GM23338 (cell line): ENCODE measurements around the gene PRTFDC1. TPM values are rescaled to one million over a fixed set of nuclear protein-coding genes. Genes with fewer than 3 reads are reported as not detected.

Experiments used
- ATAC-seq: fragments of 200-7000 bp; cut with Tn5 transposase; 3 replicates; pipeline ENCODE4 v1.9.1; 2020
- DNase-seq: peaks from one replicate; pipeline ENCODE4 v3.0.0-alpha.2; 2015; ENCODE audit warnings: low spot score
- H2AFZ ChIP-seq: fragments of 200-600 bp; sonication (generic); 2 replicates; pipeline ENCODE4 v1.8.0; 2016; ENCODE audit warnings: antibody characterized with exemption, mild to moderate bottlenecking, moderate library complexity
- H3F3A ChIP-seq: fragments of 200-600 bp; sonication (generic); replicated peaks from 2 replicates; pipeline ENCODE4 v1.8.0; 2017; ENCODE audit warnings: antibody characterized with exemption, mixed run types, low read depth
- H3K27ac ChIP-seq: fragments of 200-600 bp; sonication (generic); 2 replicates; pipeline ENCODE4 v1.6.1; 2016; ENCODE audit warnings: low read depth
- H3K27me3 ChIP-seq: fragments of 200-600 bp; sonication (generic); 2 replicates; pipeline ENCODE4 v1.8.0; 2016; ENCODE audit warnings: mild to moderate bottlenecking, mixed run types, moderate library complexity; ENCODE audit not compliant: insufficient read depth
- H3K36me3 ChIP-seq: fragments of 200-600 bp; sonication (generic); 2 replicates; pipeline ENCODE4 v1.8.0; 2016; ENCODE audit warnings: mild to moderate bottlenecking; ENCODE audit not compliant: insufficient read depth
- H3K4me1 ChIP-seq: fragments of 200-600 bp; sonication (generic); 2 replicates; pipeline ENCODE4 v1.8.0; 2016; ENCODE audit warnings: mild to moderate bottlenecking, moderate library complexity; ENCODE audit not compliant: insufficient read depth
- H3K4me2 ChIP-seq: fragments of 200-600 bp; sonication (generic); 2 replicates; pipeline ENCODE4 v1.7.1; 2017; ENCODE audit warnings: mixed run types
- H3K4me3 ChIP-seq: fragments of 200-600 bp; sonication (generic); 2 replicates; pipeline ENCODE4 v1.6.1; 2016; ENCODE audit warnings: mixed run types
- H3K79me2 ChIP-seq: fragments of 200-600 bp; sonication (generic); replicated peaks from 2 replicates; pipeline ENCODE4 v1.8.0; 2017; ENCODE audit warnings: mild to moderate bottlenecking; ENCODE audit not compliant: insufficient read depth
- H3K9me2 ChIP-seq: fragments of 200-600 bp; sonication (generic); 2 replicates; pipeline ENCODE4 v1.8.0; 2017; ENCODE audit not compliant: insufficient read depth
- H4K20me1 ChIP-seq: fragments of 200-600 bp; sonication (generic); replicated peaks from 2 replicates; pipeline ENCODE4 v1.8.0; 2017; ENCODE audit warnings: mild to moderate bottlenecking; ENCODE audit not compliant: insufficient read depth
- H3K27ac Mint-ChIP-seq: 2 replicates; pipeline ENCODE4 v1.8.0; 2020; ENCODE audit warnings: inconsistent platforms, mild to moderate bottlenecking, moderate library complexity, mixed read lengths
- H3K27me3 Mint-ChIP-seq: 3 replicates; pipeline ENCODE4 v1.8.0; 2022; ENCODE audit warnings: low read depth, mild to moderate bottlenecking, moderate library complexity, mixed read lengths, inconsistent platforms; ENCODE audit not compliant: insufficient read depth, poor library complexity
- H3K36me3 Mint-ChIP-seq: 3 replicates; pipeline ENCODE4 v1.8.0; 2021; ENCODE audit warnings: low read depth, mild to moderate bottlenecking, inconsistent platforms, moderate library complexity, mixed read lengths
- H3K4me1 Mint-ChIP-seq: 3 replicates; pipeline ENCODE4 v1.8.0; 2020; ENCODE audit warnings: mild to moderate bottlenecking, inconsistent platforms, mixed read lengths
- H3K4me3 Mint-ChIP-seq: 3 replicates; pipeline ENCODE4 v1.8.0; 2021; ENCODE audit warnings: moderate library complexity, mild to moderate bottlenecking, inconsistent platforms, mixed read lengths
- H3K9me3 Mint-ChIP-seq: 3 replicates; pipeline ENCODE4 v1.8.0; 2020; ENCODE audit warnings: moderate library complexity, mild to moderate bottlenecking, inconsistent platforms, mixed read lengths
- CREB1 ChIP-seq: fragments of 250-450 bp; sonication (Bioruptor Pico); IDR thresholded peaks from 2 replicates; pipeline ENCODE4 v1.5.0; 2020; ENCODE audit warnings: low read depth, mild to moderate bottlenecking, moderate library complexity
- CTCF ChIP-seq, 2 experiments: fragments of 200-600 bp in 1 of 2; sonication (generic) in 1 of 2; conservative IDR thresholded peaks; 2 replicates each; pipeline versions ENCODE4 v1.5.1 to v1.6.1; 2016 to 2017; ENCODE audit warnings: antibody characterized with exemption in 2 of 2, low read depth in 2 of 2, mild to moderate bottlenecking in 2 of 2, moderate library complexity in 1 of 2
- EZH2 ChIP-seq: fragments of 200-600 bp; sonication (generic); IDR thresholded peaks from one replicate; pipeline ENCODE4 v1.8.0; 2017; ENCODE audit warnings: antibody characterized with exemption, mild to moderate bottlenecking, low read depth; ENCODE audit not compliant: unreplicated experiment
- EZH2phosphoT487 ChIP-seq: fragments of 200-600 bp; sonication (generic); IDR thresholded peaks from one replicate; pipeline ENCODE4 v1.8.1; 2018; ENCODE audit warnings: antibody characterized with exemption; ENCODE audit not compliant: unreplicated experiment
- POLR2AphosphoS5 ChIP-seq: IDR thresholded peaks from 2 replicates; pipeline ENCODE4 v1.6.1; 2016; ENCODE audit warnings: antibody characterized with exemption, low read depth
- ZNF114 ChIP-seq: fragments of 250-450 bp; sonication (Bioruptor Pico); IDR thresholded peaks from 2 replicates; pipeline ENCODE4 v1.5.0; 2020; ENCODE audit warnings: mild to moderate bottlenecking, moderate library complexity
- ZNF462 ChIP-seq: fragments of 250-450 bp; sonication (Bioruptor Pico); IDR thresholded peaks from 2 replicates; pipeline ENCODE4 v1.5.0; 2020; ENCODE audit warnings: mild to moderate bottlenecking, moderate library complexity
- polyA plus RNA-seq: library from polyadenylated mRNA; unstranded; fragments of >200 nt; fragmentation: Nextera tagmentation; extraction: Ambion mirVana; gene quantifications from 2 replicates; pipeline ENCODE4 v1.2.1, GENCODE V29; 2016
- total RNA-seq: library from RNA; depleted of rRNA; stranded (reverse); fragments of >200 nt; shearing (Covaris generic); gene quantifications from 2 replicates; pipeline ENCODE4 v1.2.3, GENCODE V29; 2014
- TF ChIP-seq, protein P1 (sequence below): IDR thresholded peaks from 2 replicates; pipeline ENCODE4 v1.6.1; 2016; ENCODE audit warnings: antibody characterized with exemption
- TF ChIP-seq, protein P2 (sequence below): IDR thresholded peaks from one replicate; pipeline ENCODE4 v1.6.1; 2018; ENCODE audit warnings: antibody characterized with exemption; ENCODE audit not compliant: unreplicated experiment

PRTFDC1 gene
- total and polyA plus RNA-seq, 2 experiments from 2014 or later, result 7.9 to 9.1 TPM

GRCh38 chr10:24883176-24883575 is 69.2 kb downstream of the PRTFDC1 start:
- no peaks in the 10 kb centered on the region for H3K27me3 ChIP-seq
- Mint-ChIP-seq H3K4me3 (no peak overlapping the region), H3K27ac (no peak overlapping the region), H3K9me3 (no peaks in the 10 kb centered on the region), H3K36me3 (no peaks in the 10 kb centered on the region), H3K4me1 (peaks cover 25% of the 10 kb centered on the region), H3K27me3 (peaks cover 6% of the 10 kb centered on the region)
- no peaks in the 10 kb centered on the region for H3F3A ChIP-seq
- no peaks in the 10 kb centered on the region for H4K20me1 ChIP-seq
- H3K4me1 ChIP-seq, result peaks cover 24% of the 10 kb centered on the region
- no peaks in the 10 kb centered on the region for H3K36me3 ChIP-seq
- no peaks in the 10 kb centered on the region for H3K79me2 ChIP-seq
- no peak for TF ChIP-seq POLR2AphosphoS5
- no peak for TF ChIP-seq ZNF114 (CRISPR knock-in tag)
- TF ChIP-seq EZH2, result no peak
- no peak for TF ChIP-seq CTCF (conservative IDR thresholded peaks at IDR 0.05; ENCODE audit: low read depth in 2 of 2)
- TF ChIP-seq, protein P1, sequence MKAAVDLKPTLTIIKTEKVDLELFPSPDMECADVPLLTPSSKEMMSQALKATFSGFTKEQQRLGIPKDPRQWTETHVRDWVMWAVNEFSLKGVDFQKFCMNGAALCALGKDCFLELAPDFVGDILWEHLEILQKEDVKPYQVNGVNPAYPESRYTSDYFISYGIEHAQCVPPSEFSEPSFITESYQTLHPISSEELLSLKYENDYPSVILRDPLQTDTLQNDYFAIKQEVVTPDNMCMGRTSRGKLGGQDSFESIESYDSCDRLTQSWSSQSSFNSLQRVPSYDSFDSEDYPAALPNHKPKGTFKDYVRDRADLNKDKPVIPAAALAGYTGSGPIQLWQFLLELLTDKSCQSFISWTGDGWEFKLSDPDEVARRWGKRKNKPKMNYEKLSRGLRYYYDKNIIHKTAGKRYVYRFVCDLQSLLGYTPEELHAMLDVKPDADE, result no peak
- TF ChIP-seq EZH2phosphoT487, result no peak
- TF ChIP-seq, protein P2, sequence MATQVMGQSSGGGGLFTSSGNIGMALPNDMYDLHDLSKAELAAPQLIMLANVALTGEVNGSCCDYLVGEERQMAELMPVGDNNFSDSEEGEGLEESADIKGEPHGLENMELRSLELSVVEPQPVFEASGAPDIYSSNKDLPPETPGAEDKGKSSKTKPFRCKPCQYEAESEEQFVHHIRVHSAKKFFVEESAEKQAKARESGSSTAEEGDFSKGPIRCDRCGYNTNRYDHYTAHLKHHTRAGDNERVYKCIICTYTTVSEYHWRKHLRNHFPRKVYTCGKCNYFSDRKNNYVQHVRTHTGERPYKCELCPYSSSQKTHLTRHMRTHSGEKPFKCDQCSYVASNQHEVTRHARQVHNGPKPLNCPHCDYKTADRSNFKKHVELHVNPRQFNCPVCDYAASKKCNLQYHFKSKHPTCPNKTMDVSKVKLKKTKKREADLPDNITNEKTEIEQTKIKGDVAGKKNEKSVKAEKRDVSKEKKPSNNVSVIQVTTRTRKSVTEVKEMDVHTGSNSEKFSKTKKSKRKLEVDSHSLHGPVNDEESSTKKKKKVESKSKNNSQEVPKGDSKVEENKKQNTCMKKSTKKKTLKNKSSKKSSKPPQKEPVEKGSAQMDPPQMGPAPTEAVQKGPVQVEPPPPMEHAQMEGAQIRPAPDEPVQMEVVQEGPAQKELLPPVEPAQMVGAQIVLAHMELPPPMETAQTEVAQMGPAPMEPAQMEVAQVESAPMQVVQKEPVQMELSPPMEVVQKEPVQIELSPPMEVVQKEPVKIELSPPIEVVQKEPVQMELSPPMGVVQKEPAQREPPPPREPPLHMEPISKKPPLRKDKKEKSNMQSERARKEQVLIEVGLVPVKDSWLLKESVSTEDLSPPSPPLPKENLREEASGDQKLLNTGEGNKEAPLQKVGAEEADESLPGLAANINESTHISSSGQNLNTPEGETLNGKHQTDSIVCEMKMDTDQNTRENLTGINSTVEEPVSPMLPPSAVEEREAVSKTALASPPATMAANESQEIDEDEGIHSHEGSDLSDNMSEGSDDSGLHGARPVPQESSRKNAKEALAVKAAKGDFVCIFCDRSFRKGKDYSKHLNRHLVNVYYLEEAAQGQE, result no peak
- no peak for TF ChIP-seq CREB1 (CRISPR knock-in tag)
- DNase-seq (no peak), ATAC-seq (no peak)
- no peak overlapping the region for H3K4me2 ChIP-seq
- H3K9me2 ChIP-seq, result no peaks in the 10 kb centered on the region
- H3K27ac ChIP-seq, result no peak overlapping the region
- H3K4me3 ChIP-seq, result no peak overlapping the region
- H2AFZ ChIP-seq, result peak overlapping the region; percentile 8; the same call in 1 of the 2 replicates

DNA sequence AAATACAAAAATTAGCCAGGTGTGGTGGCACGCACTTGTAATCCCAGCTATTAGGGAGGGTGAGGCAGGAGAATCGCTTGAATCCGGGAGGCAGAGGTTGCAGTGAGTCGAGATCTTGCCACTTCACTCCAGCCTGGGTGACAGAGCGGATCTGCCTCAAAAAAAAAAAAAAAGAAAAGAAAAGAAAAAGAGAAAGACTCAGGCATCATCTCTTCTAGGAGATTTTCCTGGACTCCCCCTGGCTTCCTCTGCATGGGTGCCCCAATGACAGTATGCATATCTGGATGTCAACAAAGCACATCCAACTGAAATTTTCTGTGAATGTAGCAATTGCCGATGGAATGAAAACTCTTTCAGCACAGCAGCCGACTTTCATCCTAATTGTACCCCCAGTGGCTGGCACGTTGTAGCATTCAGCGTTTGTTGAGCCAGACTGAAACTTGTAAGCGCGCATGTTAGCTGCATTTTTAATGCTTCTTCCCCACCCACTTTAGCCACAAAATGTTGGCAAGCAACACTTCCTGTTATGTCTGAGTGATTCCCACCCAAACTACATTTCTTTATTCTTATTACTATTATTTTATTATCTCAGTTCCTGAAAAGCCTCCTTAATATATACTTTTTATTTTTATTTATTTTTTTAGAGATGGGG is 70.2 kb downstream of the PRTFDC1 start:
- Histone ChIP-seq H2AFZ (no peak overlapping the region), H3F3A (no peaks in the 10 kb centered on the region), H3K36me3 (no peaks in the 10 kb centered on the region), H3K4me2 (no peak overlapping the region), H3K9me2 (no peaks in the 10 kb centered on the region), H3K79me2 (no peaks in the 10 kb centered on the region), H3K4me1 (peaks cover 25% of the 10 kb centered on the region), H3K27me3 (no peaks in the 10 kb centered on the region), H4K20me1 (no peaks in the 10 kb centered on the region), H3K27ac (no peak overlapping the region), H3K4me3 (no peak overlapping the region)
- H3K9me3 Mint-ChIP-seq, result no peaks in the 10 kb centered on the region
- H3K36me3 Mint-ChIP-seq, result no peaks in the 10 kb centered on the region
- H3K27ac Mint-ChIP-seq, result no peak overlapping the region
- no peak overlapping the region for H3K4me3 Mint-ChIP-seq
- H3K27me3 Mint-ChIP-seq, result peaks cover 5% of the 10 kb centered on the region
- H3K4me1 Mint-ChIP-seq, result peaks cover 26% of the 10 kb centered on the region
- DNase-seq (no peak), ATAC-seq (no peak)
- TF ChIP-seq EZH2phosphoT487 (no peak), ZNF462 (CRISPR knock-in tag) (no peak)
